NT2/D1 (cell line): Measurements from ENCODE around the gene CORO7.

ENCODE experiments used
- DNase-seq: peaks from one replicate; pipeline ENCODE4 v3.0.0-alpha.2; 2011; ENCODE audit warnings: low read depth, low spot score
- H3K27me3 ChIP-seq: 2 replicates; pipeline ENCODE4 v1.6.0; 2011; ENCODE audit warnings: mild to moderate bottlenecking; ENCODE audit not compliant: insufficient read length, insufficient read depth
- H3K36me3 ChIP-seq: 2 replicates; pipeline ENCODE4 v1.6.1; 2011; ENCODE audit warnings: mild to moderate bottlenecking, low read length, mixed read lengths; ENCODE audit not compliant: insufficient read depth, insufficient read length
- H3K4me1 ChIP-seq: 2 replicates; pipeline ENCODE4 v1.5.1; 2011; ENCODE audit not compliant: insufficient read depth, insufficient read length
- H3K4me3 ChIP-seq: 2 replicates; pipeline ENCODE4 v1.5.1; 2011; ENCODE audit warnings: low read depth; ENCODE audit not compliant: insufficient read length
- H3K9ac ChIP-seq: 2 replicates; pipeline ENCODE4 v1.6.0; 2011; ENCODE audit warnings: low read depth; ENCODE audit not compliant: insufficient read length
- H3K9me3 ChIP-seq: 2 replicates; pipeline ENCODE4 v1.5.1; 2011; ENCODE audit warnings: mild to moderate bottlenecking, low read length; ENCODE audit not compliant: insufficient read depth
- SUZ12 ChIP-seq: IDR thresholded peaks from 2 replicates; pipeline ENCODE4 v1.6.1; 2011; ENCODE audit not compliant: insufficient read length, insufficient read depth; ENCODE audit errors: extremely low read depth
- YY1 ChIP-seq: IDR thresholded peaks from 2 replicates; pipeline ENCODE4 v1.6.1; 2011; ENCODE audit not compliant: insufficient read length, insufficient read depth
- ZNF274 ChIP-seq: IDR thresholded peaks from 2 replicates; pipeline ENCODE4 v1.6.1; 2011; ENCODE audit warnings: mild to moderate bottlenecking, low read depth, low read length

The CORO7 gene

GRCh38 chr16:4332623-4333307, 83.6 kb downstream of the CORO7 start:
- TF ChIP-seq SUZ12 (no peak), YY1 (no peak), ZNF274 (no peak)
- Histone ChIP-seq H3K9me3 (no peaks in the 10 kb centered on the region), H3K9ac (no peak overlapping the region)

GRCh38 chr16:4332083-4332482, 84.3 kb downstream of the CORO7 start:
- Histone ChIP-seq H3K9ac (no peak overlapping the region), H3K36me3 (peaks cover 44% of the 10 kb centered on the region)

More at GRCh38 chr16:4332623-4333307, 83.6 kb downstream of the CORO7 start:
- no peak for DNase-seq
- no peak overlapping the region for H3K4me3 ChIP-seq
- no peaks in the 10 kb centered on the region for H3K27me3 ChIP-seq
- peaks cover 10% of the 10 kb centered on the region for H3K4me1 ChIP-seq
- H3K36me3 ChIP-seq: peaks cover 51% of the 10 kb centered on the region

GRCh38 chr16:4330277-4330874, 86.0 kb downstream of the CORO7 start:
- peaks cover 28% of the 10 kb centered on the region for H3K36me3 ChIP-seq
- TF ChIP-seq YY1: no peak
- no peak for TF ChIP-seq ZNF274
- TF ChIP-seq SUZ12: no peak
- no peaks in the 10 kb centered on the region for H3K9me3 ChIP-seq
- peaks cover 14% of the 10 kb centered on the region for H3K4me1 ChIP-seq
- DNase-seq: no peak
- no peak overlapping the region for H3K4me3 ChIP-seq
- H3K27me3 ChIP-seq: no peaks in the 10 kb centered on the region
- no peak overlapping the region for H3K9ac ChIP-seq

More at GRCh38 chr16:4332083-4332482, 84.3 kb downstream of the CORO7 start:
- H3K4me1 ChIP-seq: peaks cover 10% of the 10 kb centered on the region
- no peak overlapping the region for H3K4me3 ChIP-seq
- no peaks in the 10 kb centered on the region for H3K27me3 ChIP-seq
- no peaks in the 10 kb centered on the region for H3K9me3 ChIP-seq
- DNase-seq: no peak
- no peak for TF ChIP-seq YY1
- TF ChIP-seq SUZ12: no peak
- no peak for TF ChIP-seq ZNF274

GRCh38 chr16:4328782-4329775, 87.3 kb downstream of the CORO7 start:
- TF ChIP-seq SUZ12 (no peak), YY1 (no peak), ZNF274 (no peak)
- Histone ChIP-seq H3K27me3 (no peaks in the 10 kb centered on the region), H3K4me3 (no peak overlapping the region), H3K4me1 (peaks cover 17% of the 10 kb centered on the region), H3K9ac (peak overlapping the region; percentile 83), H3K9me3 (no peaks in the 10 kb centered on the region), H3K36me3 (peaks cover 18% of the 10 kb centered on the region)
- no peak for DNase-seq

GRCh38 chr16:4328046-4328781, 88.2 kb downstream of the CORO7 start:
- Histone ChIP-seq H3K4me3 (peak overlapping the region; percentile 58), H3K36me3 (peaks cover 12% of the 10 kb centered on the region), H3K9me3 (no peaks in the 10 kb centered on the region), H3K27me3 (no peaks in the 10 kb centered on the region), H3K4me1 (peaks cover 22% of the 10 kb centered on the region), H3K9ac (peak overlapping the region; percentile 83)
- DNase-seq: no peak
- TF ChIP-seq ZNF274: no peak
- TF ChIP-seq YY1: no peak
- TF ChIP-seq SUZ12: no peak

GRCh38 chr16:4327386-4328045, 88.9 kb downstream of the CORO7 start:
- no peaks in the 10 kb centered on the region for H3K27me3 ChIP-seq
- H3K9me3 ChIP-seq: no peaks in the 10 kb centered on the region
- H3K4me1 ChIP-seq: peaks cover 22% of the 10 kb centered on the region
- DNase-seq: no peak
- TF ChIP-seq YY1: no peak
- TF ChIP-seq ZNF274: no peak
- no peak for TF ChIP-seq SUZ12
- H3K9ac ChIP-seq: peak overlapping the region; percentile 83
- H3K4me3 ChIP-seq: peak overlapping the region; percentile 58
- H3K36me3 ChIP-seq: peaks cover 5% of the 10 kb centered on the region
